Suprapubic skin (tissue), 4 donors: ENCODE measurements around the gene PAXX. TPM values are rescaled to one million over a fixed set of nuclear protein-coding genes. Genes with fewer than 3 reads are reported as not detected.

ENCODE experiments used
- DNase-seq, 2 donors: peaks; one replicate each; pipeline ENCODE4 v3.0.0-alpha.2; 2019; ENCODE audit warnings: low spot score in 2 of 2
- H3K27ac ChIP-seq: fragments of 200-600 bp; sonication (generic); one replicate; pipeline ENCODE4 v1.5.1; 2019
- H3K27me3 ChIP-seq: fragments of 200-600 bp; sonication (generic); one replicate; pipeline ENCODE4 v1.5.1; 2019
- H3K36me3 ChIP-seq: fragments of 200-600 bp; sonication (generic); one replicate; pipeline ENCODE4 v1.5.1; 2019
- H3K4me1 ChIP-seq: fragments of 200-600 bp; sonication (generic); one replicate; pipeline ENCODE4 v1.5.1; 2019
- H3K4me3 ChIP-seq: fragments of 200-600 bp; sonication (generic); one replicate; pipeline ENCODE4 v1.5.1; 2019; ENCODE audit warnings: mild to moderate bottlenecking
- H3K9me3 ChIP-seq: fragments of 200-600 bp; sonication (generic); one replicate; pipeline ENCODE4 v1.5.1; 2019
- CTCF ChIP-seq, 2 donors: fragments of 200-600 bp in 1 of 2; fragments of 450-650 bp in 1 of 2; sonication (generic) in 1 of 2; IDR thresholded peaks; one replicate each; pipeline ENCODE4 v1.5.1; 2016 to 2019; ENCODE audit warnings: antibody characterized with exemption in 2 of 2, mild to moderate bottlenecking in 1 of 2, moderate library complexity in 1 of 2
- EP300 ChIP-seq: sonication (generic); formaldehyde crosslinking; IDR thresholded peaks from one replicate; pipeline ENCODE4 v1.6.1; 2017; ENCODE audit warnings: antibody characterized with exemption
- POLR2A ChIP-seq, 2 donors: fragments of 450-650 bp; IDR thresholded peaks; one replicate each; pipeline ENCODE4 v1.6.1; 2017; ENCODE audit warnings: antibody characterized with exemption in 2 of 2, mild to moderate bottlenecking in 2 of 2, moderate library complexity in 2 of 2
- POLR2AphosphoS5 ChIP-seq, 3 donors: sonication (generic); formaldehyde crosslinking; IDR thresholded peaks; one replicate each; pipeline ENCODE4 v1.6.1; 2017; ENCODE audit warnings: antibody characterized with exemption in 3 of 3
- WGBS: methylation state at CpG from one replicate; pipeline ENCODE4 v1.1.5; 2018; 5-methylcytosine and 5-hydroxymethylcytosine counted together
- total RNA-seq, 4 donors: library from RNA; depleted of rRNA; stranded (reverse); fragments of >200 nt; gene quantifications; one replicate each; pipeline ENCODE4 v1.1.0, GENCODE V29; 2016

PAXX gene
- total RNA-seq, 4 donors from 2014 or later, result 43.2 to 68.6 (median 61.5) TPM

GRCh38 chr9:136978865-136979544 is 13.2 kb upstream of the PAXX start:
- H3K36me3 ChIP-seq, result no peaks in the 10 kb centered on the region
- no peak overlapping the region for H3K4me3 ChIP-seq
- H3K27ac ChIP-seq, result no peak overlapping the region
- peaks cover 39% of the 10 kb centered on the region for H3K4me1 ChIP-seq
- peaks cover 12% of the 10 kb centered on the region for H3K27me3 ChIP-seq
- TF ChIP-seq EP300, result no peak
- TF ChIP-seq CTCF (IDR thresholded peaks at IDR 0.05), result no peak
- no peak for TF ChIP-seq POLR2AphosphoS5 (IDR thresholded peaks at IDR 0.05)
- TF ChIP-seq POLR2A (IDR thresholded peaks at IDR 0.05), result no peak
- no peaks in the 10 kb centered on the region for H3K9me3 ChIP-seq
- DNase-seq, result no peak
- 61% methylated on average over 12 of the region's 41 CpGs for WGBS

- Histone ChIP-seq H3K4me3 (no peak overlapping the region), H3K9me3 (no peaks in the 10 kb centered on the region), H3K27ac (no peak overlapping the region), H3K27me3 (peaks cover 21% of the 10 kb centered on the region), H3K4me1 (peaks cover 37% of the 10 kb centered on the region), H3K36me3 (no peaks in the 10 kb centered on the region)
- whole genome bisulfite sequencing, result 88% methylated on average over 15 of the region's 26 CpGs
- TF ChIP-seq POLR2A (IDR thresholded peaks at IDR 0.05) (no peak), CTCF (IDR thresholded peaks at IDR 0.05) (no peak)
- no peak for DNase-seq
Observed at GRCh38 chr9:136979769-136980587, 12.2 kb upstream of the PAXX start.

GRCh38 chr9:136980669-136981478 is 11.3 kb upstream of the PAXX start:
- Histone ChIP-seq H3K4me1 (peaks cover 34% of the 10 kb centered on the region), H3K27me3 (peaks cover 30% of the 10 kb centered on the region)
- 81% methylated on average over 11 of the region's 16 CpGs for WGBS

GRCh38 chr9:136981588-136982231 is 10.5 kb upstream of the PAXX start:
- no peak overlapping the region for H3K4me3 ChIP-seq
- H3K4me1 ChIP-seq, result peaks cover 26% of the 10 kb centered on the region

More at GRCh38 chr9:136980669-136981478, 11.3 kb upstream of the PAXX start:
- DNase-seq, result no peak
- H3K4me3 ChIP-seq, result no peak overlapping the region
- TF ChIP-seq CTCF (IDR thresholded peaks at IDR 0.05), result no peak
- no peak for TF ChIP-seq POLR2A (IDR thresholded peaks at IDR 0.05)
- TF ChIP-seq EP300, result no peak
- no peaks in the 10 kb centered on the region for H3K9me3 ChIP-seq
- H3K27ac ChIP-seq, result no peak overlapping the region
- H3K36me3 ChIP-seq, result no peaks in the 10 kb centered on the region

More at GRCh38 chr9:136981588-136982231, 10.5 kb upstream of the PAXX start:
- TF ChIP-seq CTCF (IDR thresholded peaks at IDR 0.05) (no peak), POLR2A (IDR thresholded peaks at IDR 0.05) (no peak), EP300 (no peak), POLR2AphosphoS5 (IDR thresholded peaks at IDR 0.05) (no peak)
- 84% methylated on average over 13 of the region's 17 CpGs for WGBS
- DNase-seq, result no peak
- Histone ChIP-seq H3K9me3 (no peaks in the 10 kb centered on the region), H3K27ac (no peak overlapping the region), H3K27me3 (peaks cover 32% of the 10 kb centered on the region), H3K36me3 (no peaks in the 10 kb centered on the region)
